ENCODE measurements around the gene ITPKC. TPM values are rescaled to one million over a fixed set of nuclear protein-coding genes. Genes with fewer than 3 reads are reported as not detected.

Gene ITPKC
- total RNA-seq, 6 experiments from 2014 or later = 9.2 to 14.9 (median 10.5) TPM

DNA sequence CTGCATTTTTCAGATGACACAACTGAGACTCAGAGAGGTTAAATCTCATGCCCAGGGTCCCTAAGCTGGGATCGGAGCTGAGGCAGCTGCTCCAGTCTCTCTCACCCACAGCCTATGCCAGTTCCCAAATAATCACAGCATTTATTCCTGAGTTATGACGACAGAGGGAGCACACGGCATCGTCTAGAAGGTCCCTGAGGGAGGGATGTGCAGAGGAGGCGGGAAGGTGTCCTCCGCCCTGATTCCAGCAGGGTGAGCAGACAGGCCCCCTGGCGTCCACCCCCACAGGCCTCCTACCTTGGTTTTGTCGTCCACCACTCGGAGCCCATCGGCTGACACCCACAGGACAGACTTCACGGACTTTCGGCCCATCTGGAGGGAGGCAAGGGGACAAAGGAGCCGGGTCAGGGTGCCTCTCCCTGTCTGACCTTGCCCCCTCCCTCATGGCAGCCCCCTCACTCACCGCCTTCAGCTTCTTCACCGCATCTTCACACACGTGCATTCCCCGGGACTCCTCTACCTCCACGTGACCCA, 34.4 kb upstream of the ITPKC start:
- H3K4me1 Mint-ChIP-seq (ENCODE audit: low read depth) = no peaks in the 10 kb centered on the region

GRCh38 chr19:40683437-40683836, 33.5 kb upstream of the ITPKC start:
- Mint-ChIP-seq H3K4me3 (no peak overlapping the region), H3K9me3 (no peaks in the 10 kb centered on the region), H3K27ac (no peak overlapping the region), H3K36me3 (ENCODE audit: low read depth) (peaks cover 43% of the 10 kb centered on the region), H3K4me1 (ENCODE audit: low read depth) (no peaks in the 10 kb centered on the region), H3K27me3 (ENCODE audit: insufficient read depth) (peaks cover 2% of the 10 kb centered on the region)
- TF ChIP-seq CTCF (IDR thresholded peaks at IDR 0.05) = no peak
- no peak for DNase-seq

More for the DNA sequence above, 34.4 kb upstream of the ITPKC start:
- Mint-ChIP-seq H3K4me3 (no peak overlapping the region), H3K36me3 (ENCODE audit: low read depth) (peaks cover 50% of the 10 kb centered on the region), H3K9me3 (no peaks in the 10 kb centered on the region), H3K27me3 (ENCODE audit: insufficient read depth) (peaks cover 2% of the 10 kb centered on the region), H3K27ac (no peak overlapping the region)
- TF ChIP-seq CTCF (IDR thresholded peaks at IDR 0.05) = no peak
- no peak for DNase-seq

DNA sequence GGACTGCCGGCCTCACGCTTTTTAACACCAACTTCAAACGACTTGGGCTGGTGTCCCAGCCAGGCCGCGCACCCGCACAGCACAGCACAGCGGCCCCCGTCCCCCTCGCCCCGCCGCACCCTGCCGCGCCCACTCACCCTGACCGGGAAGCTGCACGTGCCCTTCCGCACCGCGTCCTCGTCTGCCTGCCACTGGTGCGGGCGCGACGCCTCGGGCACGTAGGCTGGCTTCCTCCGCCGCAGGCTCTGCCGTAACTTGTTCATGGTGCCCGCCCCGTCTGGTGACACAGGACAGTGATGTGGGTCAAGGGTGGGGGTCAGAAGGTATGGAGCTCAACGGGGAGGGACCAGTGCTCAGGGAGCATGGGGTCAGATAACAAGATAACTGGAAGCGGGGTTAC, 32.6 kb upstream of the ITPKC start:
- Mint-ChIP-seq H3K27me3 (ENCODE audit: insufficient read depth) (peaks cover 2% of the 10 kb centered on the region), H3K4me3 (no peak overlapping the region), H3K27ac (no peak overlapping the region), H3K9me3 (no peaks in the 10 kb centered on the region), H3K36me3 (ENCODE audit: low read depth) (peaks cover 40% of the 10 kb centered on the region), H3K4me1 (ENCODE audit: low read depth) (no peaks in the 10 kb centered on the region)
- no peak for DNase-seq
- TF ChIP-seq CTCF (IDR thresholded peaks at IDR 0.05) = no peak

GRCh38 chr19:40685016-40685526, 31.8 kb upstream of the ITPKC start:
- H3K27me3 Mint-ChIP-seq (ENCODE audit: insufficient read depth) = peaks cover 3% of the 10 kb centered on the region
- DNase-seq = no peak
- TF ChIP-seq CTCF (IDR thresholded peaks at IDR 0.05) = no peak
- H3K9me3 Mint-ChIP-seq = no peaks in the 10 kb centered on the region
- peaks cover 35% of the 10 kb centered on the region for H3K36me3 Mint-ChIP-seq (ENCODE audit: low read depth)
- no peak overlapping the region for H3K27ac Mint-ChIP-seq
- H3K4me1 Mint-ChIP-seq (ENCODE audit: low read depth) = no peaks in the 10 kb centered on the region
- no peak overlapping the region for H3K4me3 Mint-ChIP-seq

- no peaks in the 10 kb centered on the region for H3K9me3 Mint-ChIP-seq
- DNase-seq = no peak
- H3K27me3 Mint-ChIP-seq (ENCODE audit: insufficient read depth) = peaks cover 3% of the 10 kb centered on the region
- peaks cover under 1% of the 10 kb centered on the region; the same call in 1 of the 2 replicates for H3K4me1 Mint-ChIP-seq (ENCODE audit: low read depth)
- H3K4me3 Mint-ChIP-seq = no peak overlapping the region
- H3K36me3 Mint-ChIP-seq (ENCODE audit: low read depth) = peaks cover 35% of the 10 kb centered on the region
- H3K27ac Mint-ChIP-seq = no peak overlapping the region
- no peak for TF ChIP-seq CTCF (IDR thresholded peaks at IDR 0.05)
Observed at GRCh38 chr19:40685563-40685962, 31.3 kb upstream of the ITPKC start.
